B cell (primary cell): ENCODE measurements around the gene RNF217. TPM values are rescaled to one million over a fixed set of nuclear protein-coding genes. Genes with fewer than 3 reads are reported as not detected.

Experiments
- ATAC-seq: fragments of 200-7000 bp; cut with Tn5 transposase; one replicate; pipeline ENCODE4 v1.10.0; 2021; ENCODE audit warnings: low read depth, mild to moderate bottlenecking, moderate number of reproducible peaks, moderate library complexity
- CTCF ChIA-PET: fragments of 350-600 bp; sonication (Branson Sonifier 250); formaldehyde crosslinking; loops from one replicate; lab custom pipeline; 2021; ENCODE audit warnings: antibody characterized with exemption, inconsistent platforms; lab: Charles Lee
- POLR2A ChIA-PET: fragments of 350-600 bp; sonication (Branson Sonifier 250); formaldehyde crosslinking; loops from one replicate; lab custom pipeline; 2021; ENCODE audit warnings: antibody characterized with exemption; lab: Charles Lee
- DNase-seq: peaks from one replicate; pipeline ENCODE4 v3.0.0; 2013
- H2AFZ ChIP-seq: 2 replicates; pipeline ENCODE4 v1.6.1; 2012; ENCODE audit warnings: mild to moderate bottlenecking, low read depth, low read length; ENCODE audit not compliant: insufficient read depth, poor library complexity, severe bottlenecking
- H3K27ac ChIP-seq, 2 donors: 1 replicate in 1 of 2; 2 replicates in 1 of 2; pipeline ENCODE4 v1.5.1; 2012 to 2013; ENCODE audit warnings: low read length in 2 of 2, mild to moderate bottlenecking in 2 of 2, moderate library complexity in 1 of 2
- H3K27me3 ChIP-seq, 4 experiments: fragments of 200-600 bp in 1 of 4; sonication (generic) in 1 of 4; replicated peaks in 1 of 4; 1 replicate in 2 of 4; 2 replicates in 2 of 4; pipeline versions ENCODE4 v1.6.1 to v1.7.0; 2013 to 2016; ENCODE audit warnings: low read length in 3 of 4, mild to moderate bottlenecking in 2 of 4, mixed read lengths in 1 of 4, moderate library complexity in 1 of 4; ENCODE audit not compliant: insufficient read depth in 4 of 4, control insufficient read depth in 3 of 4; ENCODE audit errors: control extremely low read depth in 1 of 4
- H3K36me3 ChIP-seq, 2 experiments: replicated peaks in 1 of 2; 1 replicate in 1 of 2; 2 replicates in 1 of 2; pipeline versions ENCODE4 v1.6.1 to v1.7.1; 2013; ENCODE audit warnings: low read length in 1 of 2; ENCODE audit not compliant: insufficient read depth in 2 of 2, control insufficient read depth in 1 of 2; ENCODE audit errors: control extremely low read depth in 1 of 2, extremely low read depth in 1 of 2
- H3K4me1 ChIP-seq, 2 donors: fragments of 200-600 bp in 1 of 2; sonication (generic) in 1 of 2; 1 replicate in 1 of 2; 2 replicates in 1 of 2; pipeline versions ENCODE4 v1.5.1 to v1.6.1; 2013 to 2017; ENCODE audit warnings: low read length in 2 of 2; ENCODE audit not compliant: control insufficient read depth in 2 of 2, insufficient read depth in 2 of 2
- H3K4me2 ChIP-seq: replicated peaks from 2 replicates; pipeline ENCODE3; 2012; ENCODE audit warnings: mild to moderate bottlenecking, low read depth, low read length; ENCODE audit not compliant: poor library complexity, severe bottlenecking
- H3K4me3 ChIP-seq, 5 experiments: fragments of 200-600 bp in 1 of 5; sonication (generic) in 1 of 5; 1 replicate in 3 of 5; 2 replicates in 2 of 5; pipeline versions ENCODE4 v1.5.1 to v1.7.0; 2011 to 2016; ENCODE audit warnings: low read length in 4 of 5, mild to moderate bottlenecking in 4 of 5, low read depth in 2 of 5, control low read depth in 1 of 5, moderate library complexity in 1 of 5; ENCODE audit not compliant: insufficient read depth in 1 of 5; ENCODE audit errors: control extremely low read depth in 1 of 5, extremely low read depth in 1 of 5
- H3K79me2 ChIP-seq: fragments of 200-600 bp; sonication (generic); one replicate; pipeline ENCODE4 v1.6.0; 2016; ENCODE audit warnings: low read length; ENCODE audit not compliant: control insufficient read depth, insufficient read depth
- H3K9ac ChIP-seq: fragments of 200-600 bp; sonication (generic); 2 replicates; pipeline ENCODE4 v1.6.1; 2017; ENCODE audit warnings: mild to moderate bottlenecking, low read length, moderate library complexity
- H3K9me3 ChIP-seq, 3 donors: one replicate each; pipeline versions ENCODE4 v1.6.1 to v1.7.1; 2013; ENCODE audit warnings: low read length in 2 of 3; ENCODE audit not compliant: control insufficient read depth in 2 of 3, insufficient read depth in 1 of 3; ENCODE audit errors: control extremely low read depth in 1 of 3
- H4K20me1 ChIP-seq: 2 replicates; pipeline ENCODE4 v1.6.0; 2012; ENCODE audit warnings: mild to moderate bottlenecking, low read length; ENCODE audit not compliant: insufficient read depth, control insufficient read depth, poor library complexity, severe bottlenecking
- H3K27ac Mint-ChIP-seq: one replicate; pipeline ENCODE4 v1.8.0; 2021; ENCODE audit warnings: mixed read lengths
- H3K27me3 Mint-ChIP-seq: one replicate; pipeline ENCODE4 v1.8.0; 2021; ENCODE audit warnings: mixed read lengths
- H3K4me1 Mint-ChIP-seq: one replicate; pipeline ENCODE4 v1.8.0; 2021; ENCODE audit warnings: mixed read lengths
- H3K4me3 Mint-ChIP-seq: one replicate; pipeline ENCODE4 v1.8.0; 2021; ENCODE audit warnings: mixed read lengths
- H3K9me3 Mint-ChIP-seq: one replicate; pipeline ENCODE4 v1.8.0; 2022; ENCODE audit warnings: mixed read lengths; ENCODE audit not compliant: insufficient read depth
- CTCF ChIP-seq: fragments of 200-600 bp; IDR thresholded peaks from one replicate; pipeline ENCODE4 v1.8.0; 2022; ENCODE audit warnings: antibody characterized with exemption, mild to moderate bottlenecking
- EZH2 ChIP-seq: IDR thresholded peaks from 2 replicates; pipeline ENCODE4 v1.6.1; 2012; ENCODE audit warnings: borderline replicate concordance, low read depth, mild to moderate bottlenecking, moderate library complexity, low read length; ENCODE audit not compliant: insufficient read depth, poor library complexity, severe bottlenecking
- WGBS: methylation state at CpG from one replicate; pipeline ENCODE4 v1.1.5; 2013; ENCODE audit warnings: missing lambda C conversion rate; ENCODE audit not compliant: insufficient coverage; 5-methylcytosine and 5-hydroxymethylcytosine counted together
- intact Hi-C: fragments of 100-400 bp; cut with micrococcal nuclease; formaldehyde crosslinking; loops from one replicate; pipeline ENCODE4 v1.10.0; 2022
- polyA plus RNA-seq: library from polyadenylated mRNA; depleted of rRNA; stranded (reverse); fragments of >200 nt; gene quantifications from 2 replicates; pipeline ENCODE4 v1.2.3, GENCODE V29; 2012
- total RNA-seq, 2 donors: library from RNA; stranded (reverse); fragments of 120-200 nt in 1 of 2; gene quantifications; 1 replicate in 1 of 2; 2 replicates in 1 of 2; pipeline versions ENCODE4 v1.2.3 to v1.2.4, GENCODE V29; 2013 to 2022

Gene RNF217
- total and polyA plus RNA-seq, 2 donors (not counting 1 experiment from before 2014, with no cell fraction given): 0.03 TPM; not detected in 1

- H3K9me3 ChIP-seq: no peaks in the 10 kb centered on the region
- CTCF ChIA-PET: interaction anchor here (1.0 kb wide), 1 partner anchor 18 kb away, joined by 3 read pairs; no protein-coding TSS in a partner anchor
- POLR2A ChIA-PET: no interaction called here
- no peaks in the 10 kb centered on the region for H3K36me3 ChIP-seq
- H3K4me1 Mint-ChIP-seq: no peaks in the 10 kb centered on the region
- no peaks in the 10 kb centered on the region for H3K27me3 ChIP-seq
- H3K79me2 ChIP-seq: no peaks in the 10 kb centered on the region
- H3K27me3 Mint-ChIP-seq: no peaks in the 10 kb centered on the region
- no peak for TF ChIP-seq EZH2
- TF ChIP-seq CTCF: no peak
- H3K9ac ChIP-seq: no peak overlapping the region
- no peaks in the 10 kb centered on the region for H3K4me1 ChIP-seq
- ATAC-seq (no peak), DNase-seq (no peak)
- H3K4me2 ChIP-seq: no peak overlapping the region
- no peak overlapping the region for H3K27ac Mint-ChIP-seq
- no peak overlapping the region for H3K27ac ChIP-seq
- no peak overlapping the region for H2AFZ ChIP-seq
- no peak overlapping the region for H3K4me3 ChIP-seq
- intact Hi-C loops: no loop called here
- no peaks in the 10 kb centered on the region for H3K9me3 Mint-ChIP-seq
- H4K20me1 ChIP-seq: no peaks in the 10 kb centered on the region
- H3K4me3 Mint-ChIP-seq: no peak overlapping the region
- WGBS: no CpG with 5 or more reads among the region's 2 CpGs
Measured at GRCh38 chr6:125013938-125014660, 51.9 kb downstream of the RNF217 start.

- H3K9me3 Mint-ChIP-seq: no peaks in the 10 kb centered on the region
- no peak overlapping the region for H3K4me3 ChIP-seq
- H3K4me1 ChIP-seq: no peaks in the 10 kb centered on the region
- no peak overlapping the region for H2AFZ ChIP-seq
- H3K4me2 ChIP-seq: no peak overlapping the region
- no peaks in the 10 kb centered on the region for H3K79me2 ChIP-seq
- H3K4me1 Mint-ChIP-seq: no peaks in the 10 kb centered on the region
- no peak for ATAC-seq
- no peaks in the 10 kb centered on the region for H4K20me1 ChIP-seq
- no peak overlapping the region for H3K9ac ChIP-seq
- intact Hi-C loops: no loop called here
- no peak for TF ChIP-seq EZH2
- TF ChIP-seq CTCF: no peak
- CTCF ChIA-PET: no interaction called here
- no peaks in the 10 kb centered on the region for H3K27me3 ChIP-seq
- POLR2A ChIA-PET: no interaction called here
- H3K9me3 ChIP-seq: no peaks in the 10 kb centered on the region
- no peak for DNase-seq
- H3K36me3 ChIP-seq: no peaks in the 10 kb centered on the region
- H3K27me3 Mint-ChIP-seq: no peaks in the 10 kb centered on the region
- H3K27ac ChIP-seq: no peak overlapping the region
- H3K27ac Mint-ChIP-seq: no peak overlapping the region
- H3K4me3 Mint-ChIP-seq: no peak overlapping the region
Measured at GRCh38 chr6:125014661-125014957, 52.4 kb downstream of the RNF217 start.
